IPS DF 6.9 (cell line): Measurements from ENCODE around the gene TCF23.

Experiments used
- DNase-seq: peaks from one replicate; pipeline ENCODE4 v3.0.0-alpha.2; 2013; ENCODE audit warnings: low read depth, low spot score
- H3K27ac ChIP-seq: one replicate; pipeline ENCODE4 v1.5.1; 2013; ENCODE audit warnings: low read length, control low read depth
- H3K27me3 ChIP-seq: 2 replicates; pipeline ENCODE4 v1.6.1; 2013; ENCODE audit warnings: mild to moderate bottlenecking, low read length; ENCODE audit not compliant: control insufficient read depth, insufficient read depth
- H3K36me3 ChIP-seq: 2 replicates; pipeline ENCODE4 v1.6.1; 2013; ENCODE audit warnings: low read length; ENCODE audit not compliant: control insufficient read depth, insufficient read depth
- H3K4me1 ChIP-seq: 2 replicates; pipeline ENCODE4 v1.6.1; 2013; ENCODE audit warnings: low read length; ENCODE audit not compliant: control insufficient read depth, insufficient read depth
- H3K4me3 ChIP-seq: 2 replicates; pipeline ENCODE4 v1.5.1; 2013; ENCODE audit warnings: mild to moderate bottlenecking, low read length
- H3K9me3 ChIP-seq: 2 replicates; pipeline ENCODE4 v1.6.1; 2013; ENCODE audit warnings: low read length, inconsistent platforms; ENCODE audit not compliant: control insufficient read depth, insufficient read depth
- WGBS: extraction: QIAGEN DNeasy Blood & Tissue Kit; methylation state at CpG from one replicate; pipeline ENCODE4 v1.1.7; 2013; ENCODE audit warnings: mixed read lengths, missing lambda C conversion rate; ENCODE audit not compliant: insufficient read length, insufficient coverage; 5-methylcytosine and 5-hydroxymethylcytosine counted together

Gene TCF23

GRCh38 chr2:27205206-27205605, 56.4 kb downstream of the TCF23 start:
- peaks cover 71% of the 10 kb centered on the region for H3K36me3 ChIP-seq
- H3K9me3 ChIP-seq, result no peaks in the 10 kb centered on the region
- H3K27ac ChIP-seq, result no peak overlapping the region
- H3K4me3 ChIP-seq, result no peak overlapping the region
- H3K27me3 ChIP-seq, result no peaks in the 10 kb centered on the region
- WGBS, result no CpG with 5 or more reads among the region's 8 CpGs
- DNase-seq, result no peak
- no peaks in the 10 kb centered on the region for H3K4me1 ChIP-seq

GRCh38 chr2:27206346-27206745, 57.5 kb downstream of the TCF23 start:
- Histone ChIP-seq H3K36me3 (peaks cover 65% of the 10 kb centered on the region), H3K27ac (no peak overlapping the region), H3K9me3 (no peaks in the 10 kb centered on the region), H3K27me3 (no peaks in the 10 kb centered on the region), H3K4me3 (no peak overlapping the region), H3K4me1 (no peaks in the 10 kb centered on the region)
- DNase-seq, result no peak
- no CpG with 5 or more reads among the region's 6 CpGs for WGBS
